ENCODE measurements around the gene FMNL3.

FMNL3 gene

GRCh38 chr12:49748800-49749199 is 41.6 kb upstream of the FMNL3 start:
- H4K20me1 ChIP-seq (ENCODE audit: insufficient read depth, low read length), result peaks cover 63% of the 10 kb centered on the region
- no peak overlapping the region for H3K4me3 ChIP-seq (ENCODE audit: low read length)
- H3K4me2 ChIP-seq (ENCODE audit: low read depth, low read length), result no peak overlapping the region
- H3K36me3 ChIP-seq (replicated peaks; ENCODE audit: insufficient read depth, low read length), result peaks cover 17% of the 10 kb centered on the region; the same call in 1 of the 2 replicates
- H3K9ac ChIP-seq (ENCODE audit: low read length), result no peak overlapping the region
- H3F3A ChIP-seq (ENCODE audit: insufficient read depth, low read length), result peaks cover 18% of the 10 kb centered on the region
- H3K27ac ChIP-seq (ENCODE audit: low read length), result no peak overlapping the region
- DNase-seq, result no peak
- H2AFZ ChIP-seq (ENCODE audit: low read length), result no peak overlapping the region
- H3K79me2 ChIP-seq (ENCODE audit: low read length), result peaks cover 100% of the 10 kb centered on the region
- TF ChIP-seq EZH2phosphoT487 (IDR thresholded peaks at IDR 0.05; ENCODE audit: low read length) (no peak), EZH2 (optimal IDR thresholded peaks at IDR 0.05; ENCODE audit: low read depth, low read length) (no peak), CTCF (IDR thresholded peaks at IDR 0.05; ENCODE audit: low read length) (no peak)
- H3K4me1 ChIP-seq (ENCODE audit: low read length), result peaks cover 39% of the 10 kb centered on the region
- no peaks in the 10 kb centered on the region for H3K9me3 ChIP-seq (replicated peaks; ENCODE audit: insufficient read depth, low read length)
- no peaks in the 10 kb centered on the region for H3K27me3 ChIP-seq (replicated peaks; ENCODE audit: insufficient read depth, low read length)
- no peaks in the 10 kb centered on the region for H3K9me2 ChIP-seq (replicated peaks; ENCODE audit: insufficient read depth, low read length)

GRCh38 chr12:49748306-49748705 is 41.1 kb upstream of the FMNL3 start:
- no peaks in the 10 kb centered on the region for H3K9me3 ChIP-seq (replicated peaks; ENCODE audit: insufficient read depth, low read length)
- H3K79me2 ChIP-seq (ENCODE audit: low read length), result peaks cover 100% of the 10 kb centered on the region
- H3K9ac ChIP-seq (ENCODE audit: low read length), result no peak overlapping the region
- H3K36me3 ChIP-seq (replicated peaks; ENCODE audit: insufficient read depth, low read length), result peaks cover 18% of the 10 kb centered on the region; the same call in 1 of the 2 replicates
- H3K4me2 ChIP-seq (ENCODE audit: low read depth, low read length), result no peak overlapping the region
- H3K9me2 ChIP-seq (replicated peaks; ENCODE audit: insufficient read depth, low read length), result no peaks in the 10 kb centered on the region
- peaks cover 66% of the 10 kb centered on the region for H4K20me1 ChIP-seq (ENCODE audit: insufficient read depth, low read length)
- no peak overlapping the region for H3K4me3 ChIP-seq (ENCODE audit: low read length)
- peaks cover 36% of the 10 kb centered on the region for H3K4me1 ChIP-seq (ENCODE audit: low read length)
- no peak for DNase-seq
- no peak overlapping the region for H2AFZ ChIP-seq (ENCODE audit: low read length)
- H3K27me3 ChIP-seq (replicated peaks; ENCODE audit: insufficient read depth, low read length), result no peaks in the 10 kb centered on the region
- H3K27ac ChIP-seq (ENCODE audit: low read length), result no peak overlapping the region
- TF ChIP-seq EZH2 (optimal IDR thresholded peaks at IDR 0.05; ENCODE audit: low read depth, low read length) (no peak), CTCF (IDR thresholded peaks at IDR 0.05; ENCODE audit: low read length) (no peak), EZH2phosphoT487 (IDR thresholded peaks at IDR 0.05; ENCODE audit: low read length) (no peak)
- peaks cover 13% of the 10 kb centered on the region for H3F3A ChIP-seq (ENCODE audit: insufficient read depth, low read length)

- no peak for DNase-seq
- 0 out of 2 replicates have a peak, but pooled peaks cover 7% of the 10 kb centered on the region for H3K4me1 ChIP-seq (ENCODE audit: low read length)
- no peak overlapping the region for H3K4me2 ChIP-seq (ENCODE audit: low read depth, low read length)
- H3K9me3 ChIP-seq (replicated peaks; ENCODE audit: insufficient read depth, low read length), result no peaks in the 10 kb centered on the region
- H3K4me3 ChIP-seq (ENCODE audit: low read length), result no peak overlapping the region
- no peaks in the 10 kb centered on the region for H3K9me2 ChIP-seq (replicated peaks; ENCODE audit: insufficient read depth, low read length)
- H4K20me1 ChIP-seq (ENCODE audit: insufficient read depth, low read length), result peaks cover 44% of the 10 kb centered on the region
- H3K27me3 ChIP-seq (replicated peaks; ENCODE audit: insufficient read depth, low read length), result no peaks in the 10 kb centered on the region
- no peak overlapping the region for H3K27ac ChIP-seq (ENCODE audit: low read length)
- H3K9ac ChIP-seq (ENCODE audit: low read length), result no peak overlapping the region
- peaks cover 14% of the 10 kb centered on the region for H3F3A ChIP-seq (ENCODE audit: insufficient read depth, low read length)
- no peak overlapping the region for H2AFZ ChIP-seq (ENCODE audit: low read length)
- no peak for TF ChIP-seq EZH2phosphoT487 (IDR thresholded peaks at IDR 0.05; ENCODE audit: low read length)
- TF ChIP-seq CTCF (IDR thresholded peaks at IDR 0.05; ENCODE audit: low read length), result no peak
- TF ChIP-seq EZH2 (optimal IDR thresholded peaks at IDR 0.05; ENCODE audit: low read depth, low read length), result no peak
- peaks cover 77% of the 10 kb centered on the region for H3K79me2 ChIP-seq (ENCODE audit: low read length)
- H3K36me3 ChIP-seq (replicated peaks; ENCODE audit: insufficient read depth, low read length), result 0 out of 2 replicates have a peak, but pooled peaks cover 5% of the 10 kb centered on the region
Observed at GRCh38 chr12:49744363-49744885, 37.2 kb upstream of the FMNL3 start.

Measured in MM.1S (cell line).